Ureter (tissue), 1 donor: ENCODE results near the gene FLVCR2. TPM values are rescaled to one million over a fixed set of nuclear protein-coding genes. Genes with fewer than 3 reads are reported as not detected.
"Not testable (repeated sequence)": the region's sequence is repeated elsewhere in the genome, so short reads cannot be mapped to it uniquely, and the experiment has no call there.

Experiments
- DNase-seq: peaks from one replicate; pipeline ENCODE4 v3.0.0-alpha.2; 2020; ENCODE audit warnings: low spot score
- total RNA-seq: library from RNA; stranded (reverse); gene quantifications from one replicate; pipeline ENCODE4 v1.2.4, GENCODE V29; 2023
- donor health status: DM: yes; HTN: yes; CAD: no.

The FLVCR2 gene
- total RNA-seq, 1 donor from 2014 or later, result 6.9 TPM

DNA sequence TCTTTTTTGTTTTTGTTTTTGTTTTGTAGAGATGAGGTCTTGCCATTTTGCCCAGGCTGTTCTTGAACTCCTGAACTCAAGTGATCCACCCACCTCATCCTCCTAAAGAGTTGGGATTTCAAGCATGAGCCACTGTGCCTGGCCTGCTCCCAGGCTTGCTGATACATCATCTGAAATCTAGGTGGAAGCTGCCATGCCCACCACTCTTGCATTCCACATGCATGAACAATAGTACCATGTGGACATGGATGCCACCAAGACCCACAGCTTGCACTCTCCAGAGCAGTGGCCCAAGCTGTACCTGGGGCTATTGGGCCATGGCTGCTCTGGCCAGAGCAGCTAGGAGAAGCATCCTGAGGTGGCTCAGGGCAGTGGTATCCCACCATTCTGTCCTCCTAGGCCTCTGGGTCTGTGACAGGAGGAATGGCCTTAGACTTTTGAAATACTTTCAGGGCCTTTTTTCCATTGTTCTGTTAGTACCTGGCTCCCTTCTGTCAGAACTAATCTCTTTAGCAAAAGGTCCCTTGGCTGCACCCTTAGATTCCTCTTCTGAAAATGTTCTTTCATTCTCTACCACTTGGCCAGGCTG lies 13.7 kb downstream of the FLVCR2 start:
- DNase-seq, result no peak

GRCh38 chr14:75595226-75595625 lies 16.8 kb downstream of the FLVCR2 start:
- DNase-seq, result no peak

DNA sequence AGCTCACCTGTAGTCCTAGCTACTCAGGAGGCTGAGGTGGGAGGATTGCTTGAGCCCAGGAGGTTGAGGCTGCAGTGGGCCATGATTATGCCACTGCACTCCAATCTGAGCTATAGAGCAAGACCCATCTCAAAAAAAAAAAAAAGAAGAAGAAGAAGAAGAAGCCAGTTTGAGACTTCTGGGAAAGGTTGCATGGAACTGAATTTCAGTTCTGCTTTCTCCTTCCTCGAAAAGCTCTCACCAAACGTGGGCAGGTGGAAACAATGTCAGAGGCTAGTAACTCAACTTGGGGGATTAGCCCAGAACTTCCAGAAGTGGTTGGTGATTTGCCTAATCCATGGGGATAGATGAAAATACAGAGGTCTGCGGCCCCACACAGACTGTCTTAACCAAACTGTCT lies 18.7 kb downstream of the FLVCR2 start:
- DNase-seq, result no peak

DNA sequence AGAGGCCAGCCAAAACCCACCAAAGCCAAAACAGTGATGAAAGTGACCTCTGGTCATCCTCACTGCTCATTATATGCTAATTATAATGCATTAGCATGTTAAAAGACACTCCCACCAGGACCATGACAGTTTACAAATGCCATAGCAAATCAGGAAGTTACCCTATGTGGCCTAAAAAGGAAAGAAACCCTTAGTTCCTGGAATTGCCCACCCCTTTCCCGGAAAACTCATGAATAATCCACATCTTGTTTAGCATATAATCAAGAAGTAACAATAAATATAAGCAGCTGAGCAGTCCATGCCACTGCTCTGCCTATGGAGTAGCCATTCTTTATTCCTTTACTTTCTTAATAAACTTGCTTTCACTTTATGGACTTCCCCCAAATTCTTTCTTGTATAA lies 21.7 kb downstream of the FLVCR2 start:
- not testable (repeated sequence) for DNase-seq

DNA sequence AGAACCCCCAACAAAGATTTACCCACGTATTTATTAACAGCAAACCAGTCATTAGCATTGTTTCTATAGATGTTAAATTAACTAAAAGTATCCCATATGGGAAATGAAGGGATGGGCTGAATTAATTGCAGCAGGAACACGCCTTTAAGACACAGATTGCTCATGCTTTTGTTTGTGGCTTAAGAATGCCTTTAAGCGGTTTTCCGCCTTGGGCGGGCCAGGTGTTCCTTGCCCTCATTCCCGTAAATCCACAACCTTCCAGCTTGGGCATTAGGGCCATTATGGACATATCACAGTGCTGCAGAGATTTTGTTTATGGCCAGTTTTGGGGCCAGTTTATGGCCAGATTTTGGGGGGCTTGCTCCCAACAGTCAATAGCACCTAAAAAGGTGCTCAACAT lies 22.6 kb downstream of the FLVCR2 start:
- not testable (repeated sequence) for DNase-seq

DNA sequence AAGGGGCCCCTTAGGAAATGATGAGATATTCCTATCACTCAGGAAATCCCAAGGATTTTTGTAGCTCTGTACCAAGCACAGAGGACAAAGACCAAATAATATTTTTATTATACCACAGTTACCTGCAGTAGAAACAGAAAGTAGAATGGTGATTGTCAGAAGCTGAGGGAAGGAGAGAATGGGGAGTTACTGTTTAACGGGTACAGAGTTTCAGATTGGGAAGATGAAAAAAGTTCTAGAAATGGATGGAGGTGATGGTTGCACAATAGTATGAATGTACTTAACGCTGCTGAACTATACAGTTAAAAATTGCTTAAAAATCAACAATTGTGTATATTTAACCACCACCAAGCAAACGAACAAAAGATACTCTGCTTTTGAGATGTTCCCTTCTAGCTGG lies 24.1 kb downstream of the FLVCR2 start:
- no peak for DNase-seq

GRCh38 chr14:75604979-75605851 lies 26.8 kb downstream of the FLVCR2 start:
- DNase-seq, result peak; percentile 45

- no peak for DNase-seq
Measured at GRCh38 chr14:75605916-75606315, 27.5 kb downstream of the FLVCR2 start.

DNA sequence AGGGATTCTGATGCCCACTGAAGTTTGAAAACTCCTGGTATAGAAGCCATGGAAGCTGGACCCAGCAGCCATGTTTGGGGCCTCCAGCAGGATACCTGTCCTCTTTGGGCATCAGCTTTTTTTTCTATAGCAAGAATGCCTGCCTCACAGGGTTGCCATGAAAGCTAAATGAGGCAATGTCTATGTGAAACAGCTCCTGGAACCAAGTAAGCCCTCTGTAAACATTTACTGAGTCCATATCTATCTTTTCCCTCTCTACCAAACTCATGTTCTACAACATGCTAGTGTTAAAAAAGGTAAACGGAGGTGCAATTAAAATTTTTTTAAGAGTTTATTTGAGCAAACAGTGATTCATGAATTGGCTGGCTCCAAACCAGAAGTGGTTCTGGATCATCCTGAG lies 28.6 kb downstream of the FLVCR2 start:
- no peak for DNase-seq

GRCh38 chr14:75607842-75608640 lies 29.6 kb downstream of the FLVCR2 start:
- DNase-seq, result no peak

DNA sequence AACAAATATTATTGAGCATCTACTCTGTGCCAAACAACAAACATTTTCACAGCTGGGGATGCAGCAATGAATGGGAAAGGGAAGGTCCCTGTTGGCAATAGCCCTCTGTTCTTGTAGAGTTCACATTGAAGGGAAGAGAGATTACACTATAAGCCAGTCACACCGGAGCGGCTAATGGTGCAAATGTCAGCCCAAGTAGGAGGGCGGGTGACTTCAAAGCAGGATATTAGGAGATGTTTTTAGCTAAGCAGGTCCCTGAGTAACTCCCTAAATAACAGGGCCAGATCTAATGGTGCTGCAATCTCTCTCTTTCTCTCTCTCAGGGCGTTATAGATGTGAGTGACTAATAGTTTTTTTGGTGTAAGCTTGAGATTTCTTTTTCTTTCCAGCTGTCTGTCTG lies 30.7 kb downstream of the FLVCR2 start:
- no peak for DNase-seq

DNA sequence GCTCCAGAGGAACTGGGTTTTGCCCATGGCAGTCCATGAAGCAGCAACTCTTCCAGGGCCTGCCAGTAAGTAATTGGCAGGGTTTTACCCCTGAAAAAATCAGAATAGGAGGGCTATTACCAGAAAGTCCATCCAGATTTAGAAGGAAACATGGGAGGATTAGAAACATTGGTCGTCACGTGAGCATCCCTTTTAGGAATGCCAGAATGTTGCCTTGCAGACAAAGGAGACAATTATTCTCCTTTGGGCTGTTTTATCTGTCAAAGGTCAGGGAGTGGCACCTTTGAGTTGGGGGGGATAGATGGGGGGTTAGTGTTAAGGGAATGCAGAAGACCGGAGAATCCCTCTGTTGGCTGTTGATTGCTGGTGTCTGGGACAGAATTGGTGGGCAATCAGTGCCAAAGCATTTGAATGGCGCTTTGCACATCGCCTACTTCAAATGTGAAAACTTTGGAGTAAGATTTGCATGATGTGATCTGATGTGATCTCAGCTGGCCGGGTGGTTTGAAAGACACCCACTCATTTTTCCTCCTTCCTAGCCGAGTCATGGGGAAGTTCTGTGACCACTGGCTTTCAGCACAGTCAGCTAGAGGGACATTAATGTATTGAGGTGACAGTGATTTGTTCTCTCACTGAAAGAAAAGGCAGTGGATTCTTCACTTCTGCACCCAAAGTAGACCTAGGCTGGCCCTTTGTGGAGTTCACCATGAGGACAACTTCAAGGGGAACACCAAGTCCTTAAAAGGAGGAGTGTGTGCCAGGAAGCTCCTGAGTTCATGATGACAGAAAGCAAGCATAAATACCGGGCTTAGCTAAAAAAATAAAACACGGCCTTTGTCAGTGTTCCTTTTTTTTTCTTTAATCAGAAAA lies 31.4 kb downstream of the FLVCR2 start:
- no peak for DNase-seq

DNA sequence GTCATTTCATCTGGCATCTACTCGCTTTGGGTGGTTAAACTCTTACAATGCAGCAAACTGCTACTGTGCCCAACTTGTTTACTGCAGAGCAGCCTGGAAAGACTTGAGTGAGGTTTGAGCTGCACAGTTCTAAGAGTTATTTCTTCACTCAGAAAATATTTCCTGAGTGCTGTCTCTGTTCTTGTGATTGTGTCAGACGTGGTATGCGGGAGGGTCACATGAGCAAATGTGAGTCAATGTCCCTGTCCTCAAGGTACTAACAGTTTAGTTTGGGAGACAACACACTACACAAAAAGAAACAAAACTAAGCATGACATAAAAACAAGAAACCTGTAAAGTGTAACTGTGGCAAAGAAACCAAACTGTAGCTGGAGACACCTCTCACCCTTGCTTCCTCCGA lies 32.4 kb downstream of the FLVCR2 start:
- DNase-seq, result no peak

DNA sequence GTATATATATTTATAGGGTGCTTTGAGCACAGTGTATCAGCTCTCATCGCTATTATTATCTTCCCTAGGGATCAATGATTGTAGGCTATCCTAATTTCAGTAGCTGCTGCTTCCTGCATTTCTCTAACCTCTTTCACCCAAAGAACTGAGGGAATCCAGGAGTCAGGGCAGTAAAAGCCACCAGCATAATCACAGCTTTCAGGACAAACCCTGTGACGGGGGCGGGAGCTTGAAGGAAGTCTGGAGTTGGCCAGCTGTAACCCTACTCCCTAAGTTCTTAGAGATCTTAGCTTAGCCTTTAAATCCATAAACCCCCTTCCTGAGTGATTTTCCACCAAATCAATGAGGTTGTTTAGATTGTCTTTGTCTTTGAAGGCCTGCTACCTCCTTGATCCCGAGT lies 33.7 kb downstream of the FLVCR2 start:
- DNase-seq, result no peak

- no peak for DNase-seq
Measured at GRCh38 chr14:75614179-75614578, 35.8 kb downstream of the FLVCR2 start.

- no peak for DNase-seq
Measured at GRCh38 chr14:75615200-75615599, 36.8 kb downstream of the FLVCR2 start.

DNA sequence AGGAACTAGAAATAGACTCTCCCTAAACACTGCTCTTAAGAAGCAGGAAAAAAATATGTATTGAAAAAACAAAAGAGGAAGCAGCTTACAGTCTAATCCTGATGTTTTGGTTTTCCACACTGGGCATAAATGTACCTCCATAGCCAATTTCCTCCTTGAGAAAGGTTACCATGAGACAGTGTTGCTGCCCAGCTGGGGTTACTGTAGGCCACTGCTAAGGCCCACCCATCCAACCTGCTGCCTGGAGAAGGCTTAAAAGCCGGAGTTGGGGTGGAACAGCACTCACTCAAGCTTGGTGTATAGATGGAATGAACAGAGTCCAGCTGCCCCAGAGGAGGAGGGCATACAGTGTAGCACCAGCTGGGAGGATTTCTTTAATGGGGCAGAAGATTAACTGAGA lies 41.1 kb downstream of the FLVCR2 start:
- DNase-seq, result no peak

DNA sequence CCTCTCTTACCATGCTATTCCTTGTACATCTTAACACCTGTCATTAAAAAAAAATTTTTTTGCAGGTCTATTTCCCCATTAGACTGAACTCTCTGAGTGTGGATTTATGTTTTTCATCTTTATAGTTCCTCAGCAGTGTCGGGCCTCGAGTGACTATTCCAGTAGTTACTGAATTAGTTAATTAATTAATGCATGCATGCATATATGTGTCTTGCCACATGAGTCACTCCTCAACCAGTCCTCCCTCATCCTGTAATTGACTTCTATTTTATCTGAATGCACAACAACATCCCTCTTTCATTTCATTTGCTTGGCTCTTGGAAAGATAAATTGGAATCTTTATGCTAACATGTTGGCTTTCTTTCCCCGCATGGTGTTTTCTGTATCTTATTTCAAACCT lies 46.6 kb downstream of the FLVCR2 start:
- DNase-seq, result no peak

DNA sequence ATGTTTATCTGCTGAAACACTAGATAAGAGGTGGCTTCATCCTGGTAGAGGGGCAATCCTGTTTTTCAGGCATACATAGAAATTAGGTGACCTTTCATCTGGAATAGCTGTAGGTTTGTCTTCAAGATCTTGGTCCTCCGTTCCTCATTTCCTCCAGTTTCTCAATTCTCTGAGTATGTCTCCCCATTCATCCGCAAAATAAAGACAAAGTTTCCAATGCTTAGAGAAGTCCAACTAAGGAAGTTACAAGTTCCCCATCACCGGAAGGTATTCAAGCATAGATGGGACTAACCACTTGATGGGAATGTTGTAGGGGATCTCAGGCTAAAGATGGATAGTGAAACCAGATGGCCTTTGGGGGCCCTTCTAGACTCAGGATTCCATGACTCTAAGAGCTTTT lies 48.0 kb downstream of the FLVCR2 start:
- DNase-seq, result no peak

DNA sequence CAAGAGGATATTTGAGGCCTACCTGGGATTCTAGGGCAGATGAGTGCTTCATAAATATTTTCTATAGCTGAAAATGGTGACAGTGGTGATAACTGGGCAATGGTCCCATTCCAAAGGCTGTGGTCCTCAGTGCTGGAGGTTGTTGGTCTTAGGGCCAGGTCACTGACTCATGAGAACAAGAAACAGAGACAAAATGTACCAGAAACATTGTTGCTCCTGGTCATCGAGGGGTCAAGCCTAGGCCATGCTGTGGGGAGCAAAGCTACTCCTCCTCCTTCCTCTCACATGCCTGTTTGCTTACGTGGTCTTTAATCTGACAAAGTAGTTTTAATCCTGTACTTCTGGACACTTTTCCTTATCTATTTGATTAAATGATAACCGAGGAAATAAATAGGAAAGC lies 48.4 kb downstream of the FLVCR2 start:
- DNase-seq, result no peak

DNA sequence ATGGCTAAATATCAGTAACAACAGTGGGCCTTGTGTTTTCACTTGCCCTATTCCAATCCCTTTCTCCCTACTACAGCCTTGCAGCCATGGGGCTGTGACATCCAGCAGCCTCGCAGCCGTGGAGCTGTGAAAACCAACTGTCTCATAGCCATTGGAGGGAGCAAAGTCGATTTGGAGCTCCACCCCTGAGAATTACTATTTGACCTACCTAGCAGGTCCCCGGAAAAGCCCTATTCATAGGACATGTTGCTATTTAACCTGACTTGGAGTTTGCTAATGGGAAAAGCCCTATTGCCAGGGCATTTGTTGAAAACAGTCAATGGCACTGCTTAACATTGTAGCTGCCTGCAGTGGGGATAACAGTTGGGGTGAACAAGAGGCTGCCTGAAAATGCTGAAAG lies 49.0 kb downstream of the FLVCR2 start:
- DNase-seq, result no peak

DNA sequence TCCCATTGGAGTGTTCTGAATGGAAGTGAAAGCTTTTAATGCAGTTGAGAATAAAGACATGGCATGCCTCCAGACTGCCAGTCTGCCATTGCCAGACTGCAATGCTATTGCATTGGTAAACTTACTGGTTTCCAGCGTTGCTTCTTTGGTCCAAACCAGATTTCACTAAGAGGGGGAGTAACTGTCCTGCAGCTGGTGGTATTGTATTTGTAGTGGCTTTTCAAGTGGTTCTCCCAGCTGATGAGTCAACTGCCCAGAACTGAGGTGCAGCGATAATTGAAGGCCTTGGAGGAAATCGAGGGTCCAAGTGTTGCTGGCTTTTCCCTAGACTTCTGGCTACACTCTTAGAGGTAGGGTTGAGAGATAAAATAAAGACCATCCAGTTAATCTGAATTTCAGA lies 50.4 kb downstream of the FLVCR2 start:
- DNase-seq, result no peak
